LoVo (cell line): Measurements from ENCODE around the gene CTNND2.

Experiments used
- DNase-seq: peaks from one replicate; pipeline ENCODE4 v3.0.0-alpha.2; 2016; ENCODE audit warnings: low spot score

Gene CTNND2

GRCh38 chr5:11385251-11385900 lies 518.9 kb downstream of the CTNND2 start:
- DNase-seq = no peak

GRCh38 chr5:11384441-11385250 lies 519.6 kb downstream of the CTNND2 start:
- DNase-seq = no peak

GRCh38 chr5:11383506-11384095 lies 520.6 kb downstream of the CTNND2 start:
- no peak for DNase-seq

- DNase-seq = no peak
These were observed 525.8 kb downstream of the CTNND2 start for GRCh38 chr5:11378461-11378860.

GRCh38 chr5:11377896-11378295 lies 526.4 kb downstream of the CTNND2 start:
- no peak for DNase-seq

- DNase-seq = no peak
These were observed 532.1 kb downstream of the CTNND2 start for GRCh38 chr5:11372191-11372590.

GRCh38 chr5:11371021-11371420 lies 533.2 kb downstream of the CTNND2 start:
- DNase-seq = no peak

- no peak for DNase-seq
These were observed 539.7 kb downstream of the CTNND2 start for GRCh38 chr5:11364531-11364930.

- DNase-seq = no peak
These were observed 540.5 kb downstream of the CTNND2 start for GRCh38 chr5:11363631-11364178.

- DNase-seq = no peak
These were observed 542.5 kb downstream of the CTNND2 start for GRCh38 chr5:11361768-11362167.

GRCh38 chr5:11357928-11358327 lies 546.3 kb downstream of the CTNND2 start:
- no peak for DNase-seq

GRCh38 chr5:11355491-11355890 lies 548.8 kb downstream of the CTNND2 start:
- no peak for DNase-seq

- DNase-seq = no peak
These were observed 557.9 kb downstream of the CTNND2 start for GRCh38 chr5:11346336-11346735.

- DNase-seq = no peak
These were observed 568.1 kb downstream of the CTNND2 start for GRCh38 chr5:11335881-11336760.

- DNase-seq = no peak
These were observed 569.8 kb downstream of the CTNND2 start for GRCh38 chr5:11334404-11334803.

GRCh38 chr5:11329679-11330078 lies 574.6 kb downstream of the CTNND2 start:
- no peak for DNase-seq

GRCh38 chr5:11324521-11325289 lies 579.5 kb downstream of the CTNND2 start:
- DNase-seq = no peak

GRCh38 chr5:11323761-11324160 lies 580.5 kb downstream of the CTNND2 start:
- DNase-seq = no peak

GRCh38 chr5:11322133-11322532 lies 582.1 kb downstream of the CTNND2 start:
- no peak for DNase-seq

GRCh38 chr5:11319836-11320580 lies 584.2 kb downstream of the CTNND2 start:
- DNase-seq = no peak
